CD4-positive, alpha-beta T cell (primary cell): ENCODE data around the gene FSHR. TPM values are rescaled to one million over a fixed set of nuclear protein-coding genes. Genes with fewer than 3 reads are reported as not detected.

Experiments used
- ATAC-seq: fragments of 200-7000 bp; cut with Tn5 transposase; one replicate; pipeline ENCODE4 v1.10.0; 2022; ENCODE audit warnings: mild to moderate bottlenecking; ENCODE audit not compliant: poor library complexity
- CTCF ChIA-PET: fragments of 350-600 bp; sonication (Branson Sonifier 250); formaldehyde crosslinking; loops from one replicate; lab custom pipeline; 2021; ENCODE audit warnings: antibody characterized with exemption, inconsistent platforms; lab: Charles Lee
- POLR2A ChIA-PET: fragments of 350-600 bp; sonication (Branson Sonifier 250); formaldehyde crosslinking; loops from one replicate; lab custom pipeline; 2021; ENCODE audit warnings: antibody characterized with exemption, inconsistent platforms; lab: Charles Lee
- DNase-seq, 14 experiments: peaks; one replicate each; pipeline ENCODE4 v3.0.0-alpha.2; 2013 to 2020; ENCODE audit warnings: mixed read lengths in 2 of 14
- H3K27ac ChIP-seq, 2 donors: one replicate each; pipeline versions ENCODE4 v1.5.1 to v1.7.0; 2013; ENCODE audit warnings: low read length in 2 of 2, low read depth in 1 of 2, mild to moderate bottlenecking in 1 of 2
- H3K27me3 ChIP-seq, 2 experiments: 1 replicate in 1 of 2; 2 replicates in 1 of 2; pipeline versions ENCODE4 v1.6.1 to v1.7.0; 2013; ENCODE audit warnings: low read length in 2 of 2, control low read depth in 1 of 2, mild to moderate bottlenecking in 1 of 2, moderate library complexity in 1 of 2; ENCODE audit not compliant: insufficient read depth in 2 of 2, control insufficient read depth in 1 of 2
- H3K36me3 ChIP-seq: one replicate; pipeline ENCODE4 v1.6.1; 2013; ENCODE audit warnings: low read length, control low read depth; ENCODE audit not compliant: insufficient read depth
- H3K4me1 ChIP-seq: one replicate; pipeline ENCODE4 v1.6.1; 2013; ENCODE audit warnings: low read length, control low read depth; ENCODE audit not compliant: insufficient read depth
- H3K4me3 ChIP-seq: one replicate; pipeline ENCODE4 v1.5.1; 2013; ENCODE audit warnings: mild to moderate bottlenecking, low read length, moderate library complexity
- H3K9me3 ChIP-seq, 2 experiments: 1 replicate in 1 of 2; 2 replicates in 1 of 2; pipeline versions ENCODE4 v1.6.1 to v1.7.0; 2013; ENCODE audit warnings: low read length in 2 of 2, mild to moderate bottlenecking in 2 of 2, control low read depth in 1 of 2, moderate library complexity in 1 of 2; ENCODE audit not compliant: control insufficient read depth in 1 of 2, insufficient read depth in 1 of 2
- H3K27ac Mint-ChIP-seq: one replicate; pipeline ENCODE4 v1.8.0; 2020; ENCODE audit warnings: mixed read lengths
- H3K27me3 Mint-ChIP-seq: one replicate; pipeline ENCODE4 v1.8.0; 2021; ENCODE audit warnings: mixed read lengths
- H3K36me3 Mint-ChIP-seq: one replicate; pipeline ENCODE4 v1.8.0; 2021; ENCODE audit warnings: low read depth, mixed read lengths
- H3K4me1 Mint-ChIP-seq: one replicate; pipeline ENCODE4 v1.8.0; 2021; ENCODE audit warnings: low read depth, mixed read lengths
- H3K4me3 Mint-ChIP-seq: one replicate; pipeline ENCODE4 v1.8.0; 2020; ENCODE audit warnings: mild to moderate bottlenecking, mixed read lengths
- H3K9me3 Mint-ChIP-seq: one replicate; pipeline ENCODE4 v1.8.0; 2020; ENCODE audit warnings: mixed read lengths
- CTCF ChIP-seq: fragments of 200-600 bp; IDR thresholded peaks from one replicate; pipeline ENCODE4 v1.8.0; 2022; ENCODE audit warnings: antibody characterized with exemption, mild to moderate bottlenecking
- intact Hi-C, 2 experiments: fragments of 100-400 bp; cut with DNase I in 1 of 2; cut with micrococcal nuclease in 1 of 2; formaldehyde crosslinking; loops; one replicate each; pipeline versions ENCODE4 v1.15.1 to v1.9.0; 2023 to 2025; cut with DNase I, micrococcal nuclease
- total RNA-seq, 174 experiments: library from RNA in 2 of 174; stranded (reverse) in 2 of 174; gene quantifications; one replicate each; pipeline ENCODE4 v1.2.3 and lab custom pipeline; 2021 to 2026

FSHR gene
- total RNA-seq, 2 experiments from 2014 or later: not detected

- intact Hi-C loops: no loop called here
- H3K27ac Mint-ChIP-seq: no peak overlapping the region
- no peaks in the 10 kb centered on the region for H3K27me3 Mint-ChIP-seq
- no peak overlapping the region for H3K4me3 ChIP-seq
- H3K9me3 ChIP-seq: no peaks in the 10 kb centered on the region
- H3K36me3 Mint-ChIP-seq: no peaks in the 10 kb centered on the region
- ChIA-PET CTCF (no interaction called here), POLR2A (no interaction called here)
- H3K9me3 Mint-ChIP-seq: peaks cover 6% of the 10 kb centered on the region
- H3K4me1 Mint-ChIP-seq: no peaks in the 10 kb centered on the region
- H3K4me1 ChIP-seq: no peaks in the 10 kb centered on the region
- TF ChIP-seq CTCF: no peak
- DNase-seq: no peak
- no peaks in the 10 kb centered on the region for H3K36me3 ChIP-seq
- H3K27ac ChIP-seq: no peak overlapping the region
- no peaks in the 10 kb centered on the region for H3K27me3 ChIP-seq
- no peak overlapping the region for H3K4me3 Mint-ChIP-seq
- no peak for ATAC-seq
Observed at GRCh38 chr2:49131801-49132200, 22.5 kb downstream of the FSHR start.

GRCh38 chr2:49129034-49129433 is 25.3 kb downstream of the FSHR start:
- H3K27ac Mint-ChIP-seq: no peak overlapping the region
- H3K36me3 Mint-ChIP-seq: no peaks in the 10 kb centered on the region
- H3K27me3 Mint-ChIP-seq: no peaks in the 10 kb centered on the region
- no peak overlapping the region for H3K4me3 Mint-ChIP-seq
- Histone ChIP-seq H3K4me3 (no peak overlapping the region), H3K27me3 (no peaks in the 10 kb centered on the region), H3K9me3 (no peaks in the 10 kb centered on the region), H3K27ac (no peak overlapping the region), H3K36me3 (no peaks in the 10 kb centered on the region), H3K4me1 (no peaks in the 10 kb centered on the region)
- ChIA-PET POLR2A (no interaction called here), CTCF (no interaction called here)
- ATAC-seq (no peak), DNase-seq (no peak)
- no peak for TF ChIP-seq CTCF
- peaks cover 6% of the 10 kb centered on the region for H3K9me3 Mint-ChIP-seq
- no peaks in the 10 kb centered on the region for H3K4me1 Mint-ChIP-seq
- intact Hi-C loops: no loop called here

- CTCF ChIA-PET: no interaction called here
Observed at GRCh38 chr2:49123600-49123999, 30.7 kb downstream of the FSHR start.

More at GRCh38 chr2:49123600-49123999, 30.7 kb downstream of the FSHR start:
- ATAC-seq (no peak), DNase-seq (no peak)
- POLR2A ChIA-PET: no interaction called here
- intact Hi-C loops: no loop called here
- H3K4me3 ChIP-seq: no peak overlapping the region
- no peaks in the 10 kb centered on the region for H3K36me3 ChIP-seq
- H3K27ac ChIP-seq: no peak overlapping the region
- H3K27me3 Mint-ChIP-seq: no peaks in the 10 kb centered on the region
- H3K4me1 Mint-ChIP-seq: no peaks in the 10 kb centered on the region
- no peak overlapping the region for H3K27ac Mint-ChIP-seq
- H3K9me3 ChIP-seq: peaks cover 0 to 5% of the 10 kb centered on the region in 2 experiments
- peaks cover 4% of the 10 kb centered on the region for H3K9me3 Mint-ChIP-seq
- no peaks in the 10 kb centered on the region for H3K4me1 ChIP-seq
- no peak overlapping the region for H3K4me3 Mint-ChIP-seq
- TF ChIP-seq CTCF: no peak
- no peaks in the 10 kb centered on the region for H3K36me3 Mint-ChIP-seq
- H3K27me3 ChIP-seq: no peaks in the 10 kb centered on the region
